Stimulated activated CD8-positive, alpha-beta memory T cell treated with anti-CD3 and anti-CD28 coated beads, Interleukin-4, amount 100 ng/mL, for 48 hours (primary cell): ENCODE data around the gene SLC35C1.
A peak's percentile ranks its signal among the peaks of the same experiment; 100 is the strongest.

Source experiments
- DNase-seq: peaks from one replicate; pipeline ENCODE4 v3.0.0-alpha.2; 2020

Gene SLC35C1

GRCh38 chr11:45804761-45805304, at the start of gene SLC35C1:
SLC35C1 (plus strand) TSS chr11:45805149; CDS start chr11:45805802, 653 bp downstream.
- peak; percentile 98 for DNase-seq

- no peak for DNase-seq
These were observed 49.6 kb upstream of the SLC35C1 start for GRCh38 chr11:45755281-45755859.

DNA sequence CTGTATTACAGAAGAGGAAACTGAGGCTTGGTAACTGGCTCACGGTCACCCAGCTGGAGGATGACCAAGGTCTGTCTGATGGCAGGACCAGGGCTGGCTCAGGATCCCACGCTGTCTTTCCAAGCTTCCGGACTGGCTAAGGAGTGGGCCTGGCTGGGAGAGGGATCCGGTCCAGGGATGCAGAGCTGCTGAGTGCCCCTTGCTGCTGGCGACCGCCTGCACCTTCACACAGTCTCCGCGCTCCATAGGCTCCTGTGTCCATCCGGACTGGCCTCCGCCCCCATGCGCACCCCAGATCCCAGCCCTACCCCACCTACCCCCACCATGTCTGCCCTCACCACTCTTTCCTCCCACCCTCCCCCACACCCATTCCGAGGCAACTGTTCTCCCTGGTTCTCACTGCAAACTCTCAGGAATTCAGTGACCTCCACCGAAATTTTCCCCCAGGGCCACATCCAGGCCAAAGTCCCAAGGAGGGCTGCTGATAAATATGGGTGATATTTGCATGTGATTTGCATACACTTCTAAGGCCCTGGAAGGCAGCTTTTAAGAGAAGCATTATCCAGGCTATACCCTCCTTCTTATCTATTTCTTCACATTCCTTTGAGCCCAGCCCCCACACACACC, 48.5 kb upstream of the SLC35C1 start:
- DNase-seq, result no peak

GRCh38 chr11:45757672-45758071, 47.3 kb upstream of the SLC35C1 start:
- DNase-seq, result no peak

DNA sequence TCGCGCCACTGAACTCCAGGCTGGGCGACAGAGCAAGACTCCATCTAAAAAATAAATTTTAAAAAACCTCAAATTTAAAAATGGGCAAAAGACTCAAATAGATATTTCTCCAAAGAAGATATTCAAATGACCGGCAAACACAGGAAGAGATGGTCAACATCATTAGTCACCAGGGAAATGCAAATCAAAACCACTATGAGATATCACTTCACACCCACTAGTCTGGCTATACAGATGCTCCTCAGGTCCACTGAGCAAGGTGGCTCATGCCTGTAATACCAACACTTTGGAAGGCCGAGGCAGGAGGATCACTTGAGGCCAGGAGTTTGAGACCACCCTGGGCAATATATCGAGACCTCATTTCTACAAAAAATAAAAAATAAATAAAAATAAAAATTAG, 43.3 kb upstream of the SLC35C1 start:
- DNase-seq, result no peak

GRCh38 chr11:45765107-45765668, 39.8 kb upstream of the SLC35C1 start:
- no peak for DNase-seq

DNA sequence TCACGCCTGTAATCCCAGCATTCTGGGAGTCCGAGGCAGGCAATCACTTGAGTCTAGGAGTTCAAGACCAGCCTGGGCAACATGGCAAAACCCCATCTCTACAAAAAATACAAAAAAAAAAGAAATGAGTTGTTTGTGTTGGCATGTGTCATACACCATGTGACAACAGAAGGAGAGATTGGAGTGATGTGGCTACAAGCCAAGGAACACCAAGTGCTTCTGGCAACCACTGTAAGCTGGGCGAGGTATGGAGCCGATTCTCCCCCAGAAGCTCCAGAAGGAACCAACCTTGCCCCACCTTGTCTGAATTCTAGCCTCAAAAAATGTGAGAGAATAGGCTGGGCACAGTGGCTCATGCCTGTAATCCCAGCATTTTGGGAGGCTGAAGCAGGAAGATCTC, 39.1 kb upstream of the SLC35C1 start:
- no peak for DNase-seq

GRCh38 chr11:45766469-45766868, 38.5 kb upstream of the SLC35C1 start:
- DNase-seq, result no peak

- no peak for DNase-seq
These were observed 36.5 kb upstream of the SLC35C1 start for GRCh38 chr11:45768486-45768885.

DNA sequence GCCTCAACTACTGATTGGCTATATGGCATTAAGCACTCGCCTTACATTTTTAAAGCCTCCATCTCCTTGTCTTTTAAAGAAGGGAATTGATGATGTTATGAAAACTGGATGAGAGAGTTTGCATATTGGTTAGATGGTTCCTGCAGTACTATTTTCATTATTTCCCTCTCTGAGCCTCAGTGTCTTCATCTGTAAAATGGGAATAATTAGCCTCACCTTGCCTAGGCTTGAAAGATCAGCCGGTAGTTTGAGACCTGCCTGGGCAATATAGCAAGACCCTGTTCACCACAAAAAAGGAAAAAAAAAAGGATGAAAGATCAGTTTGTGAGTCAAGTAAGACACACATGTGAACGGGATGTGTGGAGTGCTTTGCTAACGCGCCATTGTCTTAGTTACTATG, 35.0 kb upstream of the SLC35C1 start:
- DNase-seq, result no peak

GRCh38 chr11:45771193-45771565, 33.8 kb upstream of the SLC35C1 start:
- peak; percentile 89 for DNase-seq

DNA sequence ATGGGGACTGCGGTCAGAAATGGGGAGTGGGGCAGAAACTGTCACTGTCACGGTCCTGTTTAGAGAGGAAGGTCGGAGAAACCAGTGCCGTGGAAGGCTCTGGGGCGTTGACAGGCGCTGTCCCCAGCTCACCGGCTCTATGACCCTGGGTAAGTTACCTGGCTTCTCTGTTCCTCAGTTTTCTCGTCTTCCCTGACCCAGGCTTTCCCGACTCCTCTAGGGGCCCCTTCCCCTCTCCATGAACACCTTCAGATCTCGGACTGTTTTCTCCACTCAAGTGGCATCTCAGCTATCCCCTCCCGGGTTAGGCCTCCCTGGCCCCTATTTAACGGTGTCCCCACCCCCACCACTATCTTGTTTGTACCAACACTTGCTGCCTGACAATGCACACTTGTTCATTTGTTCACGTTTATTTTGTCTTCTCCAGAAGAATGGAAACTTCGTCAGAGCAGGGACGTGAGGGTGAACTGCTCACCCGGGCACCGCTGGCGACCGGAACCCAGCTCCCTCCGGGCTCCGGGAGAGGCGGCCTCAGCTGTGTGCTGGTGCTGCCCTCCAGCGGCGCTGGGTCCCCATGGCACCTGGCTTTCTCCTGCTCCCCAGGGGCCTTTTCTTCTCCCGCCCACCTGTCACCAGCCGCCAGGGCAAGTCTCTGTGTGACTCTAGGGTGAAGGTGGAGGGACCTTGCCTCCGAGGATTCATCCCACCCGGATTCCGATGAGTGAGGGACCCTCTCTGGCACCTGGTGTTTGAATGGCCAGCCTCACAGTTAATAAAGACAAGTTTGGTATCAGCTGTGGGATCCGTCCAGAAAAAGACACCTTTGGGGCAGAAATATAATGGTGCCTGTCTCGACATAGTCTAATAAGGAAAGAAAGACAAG, 33.1 kb upstream of the SLC35C1 start:
- DNase-seq, result peak; percentile 93

DNA sequence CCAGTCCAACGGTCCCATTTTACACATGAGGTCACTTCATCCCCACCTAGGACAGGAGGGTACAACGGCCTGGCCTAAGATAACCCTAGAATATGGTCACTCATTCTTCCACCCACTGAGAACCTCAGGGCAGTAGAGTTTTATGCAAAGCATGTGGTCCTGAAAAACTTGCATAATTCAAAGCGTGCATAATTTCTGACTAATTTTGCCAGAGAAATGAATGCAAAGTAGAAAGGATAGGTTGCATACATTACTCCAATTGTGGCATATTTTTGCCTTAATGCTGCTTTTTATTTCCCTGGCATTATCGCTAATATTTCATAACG, 32.5 kb upstream of the SLC35C1 start:
- DNase-seq, result no peak

- no peak for DNase-seq
These were observed 31.8 kb upstream of the SLC35C1 start for GRCh38 chr11:45772986-45773785.

DNA sequence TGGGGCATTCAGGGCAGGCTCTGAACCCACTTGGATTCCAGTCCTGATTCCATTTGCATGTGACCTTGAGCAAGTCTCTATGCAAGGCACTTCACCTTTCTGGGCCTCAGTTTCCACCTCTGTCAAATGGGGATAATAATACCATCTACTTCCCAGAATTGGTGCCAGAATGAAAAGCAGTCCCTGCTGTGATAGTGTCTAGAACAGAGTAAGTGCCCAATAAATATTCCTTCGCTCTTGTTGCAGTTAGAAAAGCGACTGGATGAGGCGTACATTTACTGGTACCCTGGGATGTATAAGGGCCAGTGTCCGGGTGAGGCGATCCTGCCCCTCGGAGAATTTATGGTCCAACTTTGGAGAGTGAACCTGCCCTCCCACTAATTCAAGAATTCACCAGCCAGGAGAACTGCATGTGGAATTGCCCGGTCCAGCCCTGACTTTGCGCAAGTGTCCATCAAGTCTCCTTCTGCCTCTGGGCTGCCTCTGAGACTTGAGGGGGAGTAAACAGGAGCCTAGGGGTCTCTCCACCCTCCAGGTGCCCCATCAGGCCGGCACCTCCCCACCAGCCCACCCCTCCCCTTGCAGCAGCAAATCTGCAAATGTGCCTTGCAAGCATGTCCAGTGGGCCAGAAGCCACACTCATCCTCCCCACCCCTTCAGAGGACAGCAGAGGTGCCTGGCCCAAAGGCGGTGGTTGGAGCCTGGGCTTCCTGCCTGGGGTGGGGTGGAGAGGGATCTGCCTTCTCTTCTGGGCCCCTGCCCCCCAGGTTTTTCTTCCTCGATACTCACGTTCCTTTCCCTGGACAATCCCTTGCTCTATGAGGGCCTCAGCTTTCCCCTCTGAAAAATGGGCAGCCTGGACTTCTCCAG, 30.9 kb upstream of the SLC35C1 start:
- no peak for DNase-seq

DNA sequence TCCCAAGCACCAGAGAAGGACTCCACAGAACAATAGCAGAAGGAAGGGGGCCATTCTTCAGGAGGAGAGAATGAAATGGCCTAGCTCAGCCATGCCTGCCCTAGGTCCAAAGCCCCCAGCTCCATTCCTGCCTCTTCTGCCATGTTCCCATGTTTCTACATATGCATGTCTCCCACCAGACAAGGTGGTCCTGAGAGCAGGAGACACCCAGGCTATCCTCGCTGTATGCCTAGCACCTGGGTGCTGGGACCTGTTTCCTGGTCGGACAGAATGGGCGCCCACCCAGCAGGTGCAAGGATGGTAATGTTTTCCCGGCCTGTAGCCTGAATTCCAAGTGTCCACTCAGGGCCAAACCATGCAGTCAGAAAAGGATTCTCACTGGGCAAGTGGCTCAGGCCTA, 30.2 kb upstream of the SLC35C1 start:
- no peak for DNase-seq

GRCh38 chr11:45777127-45777969, 27.6 kb upstream of the SLC35C1 start:
- DNase-seq, result no peak

- no peak for DNase-seq
These were observed 26.6 kb upstream of the SLC35C1 start for GRCh38 chr11:45778341-45778740.

- no peak for DNase-seq
These were observed 25.3 kb upstream of the SLC35C1 start for GRCh38 chr11:45779602-45780001.

DNA sequence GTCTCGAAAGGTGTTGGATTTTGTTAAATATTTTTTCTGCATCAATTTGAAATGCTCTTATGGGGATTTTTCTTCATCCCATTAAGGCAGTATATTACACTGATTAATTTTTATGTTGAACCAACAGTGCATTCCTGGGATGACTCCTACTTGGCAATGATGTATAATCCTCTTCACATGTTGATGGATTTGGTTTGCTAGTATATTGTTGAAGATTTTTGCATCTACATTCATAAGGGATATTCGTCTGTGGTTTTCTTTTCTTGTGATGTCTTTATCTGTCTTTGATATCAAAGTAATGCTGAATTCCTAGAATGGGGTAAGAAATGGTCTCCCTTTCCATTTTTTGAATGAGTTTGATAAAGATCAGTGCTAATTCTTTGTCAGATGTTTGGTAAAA, 18.7 kb upstream of the SLC35C1 start:
- DNase-seq, result no peak

DNA sequence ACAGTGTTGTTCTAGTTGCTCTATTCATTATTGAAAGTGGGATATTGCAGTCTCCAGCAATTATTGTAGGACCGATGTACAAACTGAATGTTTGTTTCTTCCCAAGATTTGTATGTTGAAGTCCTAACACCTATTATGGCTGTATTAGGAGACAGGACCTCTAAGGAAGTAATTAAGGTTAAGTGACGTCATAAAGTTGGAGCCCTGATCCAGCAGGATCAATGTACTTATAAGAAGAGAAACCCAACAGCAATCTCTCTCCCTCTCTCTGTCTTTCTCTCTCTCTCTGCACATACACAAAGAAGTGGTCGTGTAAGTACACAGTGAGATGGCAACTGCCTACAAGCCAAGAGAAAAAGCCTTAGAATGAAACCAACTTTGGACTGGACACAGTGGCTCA, 16.1 kb upstream of the SLC35C1 start:
- no peak for DNase-seq
